PFSK-1 (cell line): ENCODE measurements around the gene PARD3B.
A peak's percentile ranks its signal among the peaks of the same experiment; 100 is the strongest.

Source experiments
- POLR2AphosphoS5 ChIP-seq: IDR thresholded peaks from 2 replicates; pipeline ENCODE4 v1.6.1; 2012; ENCODE audit warnings: low read depth, mild to moderate bottlenecking, control low read depth, low read length, moderate library complexity
- TAF1 ChIP-seq: IDR thresholded peaks from 2 replicates; pipeline ENCODE4 v1.6.1; 2012; ENCODE audit warnings: low read length, control low read depth, borderline replicate concordance; ENCODE audit not compliant: insufficient read depth

DNA sequence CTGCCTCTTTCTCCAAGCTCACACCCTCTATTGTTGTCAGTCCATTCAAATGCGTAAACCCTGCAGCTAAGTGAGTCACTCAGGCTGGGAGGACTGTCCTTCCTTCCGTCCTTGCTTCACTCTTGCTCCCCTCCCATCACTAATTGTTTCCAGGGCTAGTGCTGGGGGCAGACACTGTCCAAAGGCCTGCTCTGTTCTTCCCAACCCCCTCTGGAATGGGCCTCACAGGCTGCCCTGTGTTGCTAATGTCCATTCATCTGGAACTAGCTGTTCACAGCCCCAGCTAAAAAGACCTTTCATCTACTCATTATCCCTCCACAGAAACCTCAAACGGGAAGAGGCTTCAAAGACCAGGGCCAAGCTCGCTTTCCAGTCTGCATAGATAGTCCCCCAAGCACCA lies 1105.2 kb downstream of the PARD3B start:
- TF ChIP-seq POLR2AphosphoS5 (peak; percentile 50), TAF1 (no peak)
